T-helper 1 cell treated with Interleukin-12 subunit alpha and Interleukin-12 subunit beta and Interleukin-4 antibody, amounts not matched to agents 30 ng/mL and 1 ng/mL, for 36 hours (primary cell): Measurements from ENCODE around the gene SH2D3A. TPM values are rescaled to one million over a fixed set of nuclear protein-coding genes. Genes with fewer than 3 reads are reported as not detected.
"Not testable (repeated sequence)": the region's sequence is repeated elsewhere in the genome, so short reads cannot be mapped to it uniquely, and the experiment has no call there.

Experiments
- intact Hi-C: fragments of 100-400 bp; cut with micrococcal nuclease; formaldehyde crosslinking; loops from one replicate; pipeline ENCODE4 v1.15.1; 2024
- total RNA-seq: library from RNA; stranded (reverse); gene quantifications from 2 replicates; pipeline ENCODE4 v1.2.3, GENCODE V29; 2022

SH2D3A gene
- total RNA-seq, 1 donor from 2014 or later: 29.7 TPM

DNA sequence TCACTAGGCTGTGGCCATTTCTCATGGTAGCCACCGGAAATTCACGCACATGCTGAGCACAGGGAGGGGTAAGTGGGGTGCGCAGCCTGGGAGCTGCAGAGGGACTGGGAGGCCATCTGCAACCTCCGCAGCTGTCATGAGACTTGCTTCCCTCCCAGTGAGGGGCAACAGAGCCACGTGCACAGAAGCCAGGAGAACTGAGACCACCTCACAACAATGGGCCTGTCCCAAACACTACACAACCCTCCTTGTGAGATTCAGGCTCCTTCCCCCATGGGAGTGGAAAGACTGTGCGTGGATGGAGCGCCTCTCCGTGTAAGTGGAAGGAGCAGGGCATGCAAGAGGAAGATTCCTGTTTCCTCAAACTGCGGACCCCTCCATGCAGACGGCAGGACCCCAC is 55.6 kb downstream of the SH2D3A start:
- intact Hi-C loops: no loop called here

DNA sequence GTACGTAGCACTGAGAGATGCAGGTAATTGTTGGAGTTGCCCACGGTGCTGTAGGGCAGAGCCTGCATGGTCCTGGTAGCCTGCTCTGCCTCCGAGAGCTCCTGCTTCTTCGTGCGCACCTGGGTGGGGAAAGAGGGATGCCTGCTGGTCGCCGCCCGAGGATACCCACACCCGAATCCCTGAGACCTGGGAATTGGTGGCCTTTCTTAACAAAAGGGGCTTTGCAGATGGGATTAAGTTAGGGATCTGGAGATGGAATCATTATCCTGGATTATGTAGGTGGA is 56.2 kb downstream of the SH2D3A start:
- intact Hi-C loops: no loop called here

DNA sequence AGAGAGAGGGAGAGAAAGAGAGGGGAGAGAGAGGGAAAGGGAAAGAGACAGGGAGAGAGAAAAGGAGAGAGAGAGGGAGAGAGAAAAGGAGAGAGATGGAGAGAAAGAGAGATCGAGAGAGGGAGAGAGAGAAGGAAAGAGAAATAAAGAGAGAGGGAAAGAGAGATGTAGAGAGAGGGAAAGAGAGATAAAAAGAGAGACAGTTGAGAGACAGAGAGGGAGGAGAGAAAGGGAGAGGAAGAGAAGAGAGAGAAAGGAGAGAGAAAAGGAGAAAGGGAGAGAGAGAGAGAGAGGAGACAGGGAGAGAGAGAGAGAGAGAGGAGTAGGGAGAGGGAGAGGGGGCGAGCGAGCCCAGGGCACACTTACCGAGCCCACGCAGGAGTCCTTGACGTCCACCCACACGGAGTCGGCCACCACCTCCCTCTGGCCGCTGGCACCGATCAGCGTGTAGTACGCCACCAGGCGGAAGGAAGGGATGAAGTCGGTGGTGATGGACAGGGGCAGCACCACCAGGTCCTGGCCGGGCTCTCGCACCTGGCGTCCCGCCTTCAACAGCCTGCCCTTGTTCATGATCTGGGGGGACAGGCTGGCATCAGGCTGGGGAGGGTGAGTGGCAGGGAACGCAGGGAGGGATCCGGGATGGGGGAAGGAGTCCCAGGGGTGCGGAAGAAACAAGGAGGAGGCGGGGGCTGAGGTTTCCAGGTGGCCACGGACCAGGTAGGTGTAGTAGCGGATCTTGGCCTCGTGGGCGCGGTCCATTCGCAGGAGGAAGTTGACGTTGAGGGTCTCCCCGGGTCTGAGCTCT is 56.8 kb downstream of the SH2D3A start:
- intact Hi-C loops: no loop called here

DNA sequence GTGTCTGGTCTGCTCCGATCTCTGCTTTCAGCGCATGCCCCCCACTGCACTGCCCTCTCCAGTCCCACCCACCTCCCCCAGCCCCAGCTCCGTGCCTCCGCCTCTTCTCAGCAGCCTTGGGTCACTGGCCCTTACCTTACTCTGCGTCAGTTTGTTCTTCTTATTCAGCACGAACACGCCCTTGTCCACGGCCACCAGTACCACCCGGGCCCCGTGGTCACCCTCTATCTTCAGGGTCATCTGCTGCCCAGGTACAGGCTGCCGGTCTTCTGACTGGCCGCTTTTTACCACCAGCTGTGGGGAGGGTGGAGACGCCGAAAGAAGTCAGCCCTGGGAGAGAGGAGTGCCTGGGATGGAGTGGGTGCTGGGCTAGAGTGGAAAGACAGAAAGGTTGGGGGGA is 57.7 kb downstream of the SH2D3A start:
- intact Hi-C loops: no loop called here

DNA sequence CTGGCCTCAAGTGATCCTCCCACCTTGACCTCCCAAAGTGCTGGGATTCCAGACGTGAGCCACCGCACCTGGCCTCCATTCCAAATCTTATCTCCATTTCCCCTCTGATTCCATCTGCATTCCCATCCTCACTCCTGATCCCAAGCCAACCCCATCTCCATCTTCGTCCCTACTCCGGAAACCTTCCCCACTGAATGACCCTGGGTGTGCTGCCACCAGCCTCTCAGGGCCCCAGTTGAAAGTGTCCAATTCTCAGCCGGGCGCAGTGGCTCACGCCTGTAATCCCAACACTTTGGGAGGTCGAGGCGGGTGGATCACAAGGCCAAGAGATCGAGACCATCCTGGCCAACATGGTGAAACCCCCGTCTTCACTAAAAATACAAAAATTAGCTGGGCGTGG is 58.3 kb downstream of the SH2D3A start:
- intact Hi-C loops: not testable (repeated sequence)

DNA sequence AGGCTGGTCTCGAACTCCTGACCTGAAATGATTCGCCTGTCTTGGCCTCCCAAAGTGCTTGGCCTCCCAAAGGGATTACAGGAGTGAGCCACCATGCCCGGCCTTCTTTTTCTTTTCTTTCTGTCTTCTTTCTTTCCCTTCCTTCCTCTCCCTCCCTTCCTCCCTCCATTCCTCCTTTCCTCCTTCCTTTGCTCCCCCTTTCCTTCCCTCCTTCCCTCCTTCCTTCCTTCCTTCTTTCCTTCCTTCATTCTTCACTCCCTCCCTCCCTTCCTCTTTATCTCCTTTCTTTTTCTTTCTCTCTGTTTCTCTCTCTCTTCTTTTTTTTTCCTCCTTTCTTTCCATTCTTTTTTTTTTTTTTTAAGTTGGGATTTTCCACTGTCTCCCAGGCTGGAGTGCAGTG is 58.9 kb downstream of the SH2D3A start:
- intact Hi-C loops: no loop called here

DNA sequence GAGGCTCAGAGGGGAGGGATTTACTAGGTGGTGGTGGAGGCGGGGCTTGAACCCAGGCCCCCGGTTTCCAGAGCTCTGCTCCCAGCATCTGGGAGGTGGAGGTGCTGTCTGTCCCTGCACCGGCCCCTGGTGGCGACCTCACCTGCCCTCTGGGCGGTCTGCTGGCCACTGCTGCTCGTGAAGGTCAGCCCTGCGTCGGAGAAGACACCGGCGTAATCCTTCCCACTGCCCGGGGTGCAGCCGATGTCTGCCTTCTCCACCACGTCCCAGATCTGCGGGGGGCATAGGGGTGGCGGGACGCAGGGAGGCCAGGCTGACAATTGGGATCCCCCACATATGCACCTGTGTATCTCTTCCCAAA is 59.6 kb downstream of the SH2D3A start:
- intact Hi-C loops: no loop called here

DNA sequence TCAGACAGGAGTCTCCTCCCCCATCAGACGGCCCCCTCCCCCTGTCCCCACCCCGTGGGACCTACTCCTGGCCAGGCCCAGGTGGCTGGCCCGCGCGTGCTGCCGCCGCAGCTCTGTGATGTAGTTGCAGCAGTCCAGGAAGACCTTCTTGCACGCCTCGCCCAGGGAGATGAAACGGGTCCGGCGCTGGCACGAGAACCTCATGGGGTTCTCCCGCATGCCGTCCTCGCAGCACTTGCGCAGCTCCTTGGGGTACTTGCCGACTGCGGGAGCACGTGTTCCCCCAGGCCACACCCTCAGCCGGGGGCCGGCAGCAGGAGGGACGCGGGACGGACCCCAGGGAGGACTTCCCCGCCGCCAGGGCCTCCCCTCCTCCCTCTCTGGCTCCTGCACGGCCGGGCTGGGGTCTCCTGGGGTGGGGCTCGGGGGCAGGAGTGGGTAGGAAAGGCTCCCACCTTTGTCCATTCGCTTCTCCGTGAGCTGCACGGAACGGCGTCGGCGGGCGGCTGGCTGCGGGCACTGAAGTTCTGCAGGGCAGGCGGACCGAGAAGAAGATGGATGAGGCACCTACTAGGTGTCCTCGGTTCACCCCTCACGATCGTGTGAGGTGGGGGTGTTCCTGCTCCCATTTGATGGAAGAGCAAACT is 60.1 kb downstream of the SH2D3A start:
- intact Hi-C loops: no loop called here

DNA sequence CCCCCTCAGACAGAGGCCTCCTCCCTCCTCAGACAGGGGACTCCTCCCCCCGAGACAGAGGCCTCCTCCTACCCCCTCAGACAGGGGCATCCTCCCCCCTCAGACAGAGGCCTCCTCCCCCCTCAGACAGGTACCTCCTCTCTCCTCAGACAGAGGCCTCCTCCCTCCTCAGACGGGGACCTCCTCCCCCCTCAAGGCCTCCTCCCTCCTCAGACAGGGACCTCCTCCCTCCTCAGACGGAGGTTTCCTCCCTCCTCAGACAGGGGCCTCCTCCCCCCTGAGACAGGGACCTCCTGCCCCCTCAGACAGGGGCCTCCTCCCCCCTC is 60.6 kb downstream of the SH2D3A start:
- intact Hi-C loops: no loop called here

DNA sequence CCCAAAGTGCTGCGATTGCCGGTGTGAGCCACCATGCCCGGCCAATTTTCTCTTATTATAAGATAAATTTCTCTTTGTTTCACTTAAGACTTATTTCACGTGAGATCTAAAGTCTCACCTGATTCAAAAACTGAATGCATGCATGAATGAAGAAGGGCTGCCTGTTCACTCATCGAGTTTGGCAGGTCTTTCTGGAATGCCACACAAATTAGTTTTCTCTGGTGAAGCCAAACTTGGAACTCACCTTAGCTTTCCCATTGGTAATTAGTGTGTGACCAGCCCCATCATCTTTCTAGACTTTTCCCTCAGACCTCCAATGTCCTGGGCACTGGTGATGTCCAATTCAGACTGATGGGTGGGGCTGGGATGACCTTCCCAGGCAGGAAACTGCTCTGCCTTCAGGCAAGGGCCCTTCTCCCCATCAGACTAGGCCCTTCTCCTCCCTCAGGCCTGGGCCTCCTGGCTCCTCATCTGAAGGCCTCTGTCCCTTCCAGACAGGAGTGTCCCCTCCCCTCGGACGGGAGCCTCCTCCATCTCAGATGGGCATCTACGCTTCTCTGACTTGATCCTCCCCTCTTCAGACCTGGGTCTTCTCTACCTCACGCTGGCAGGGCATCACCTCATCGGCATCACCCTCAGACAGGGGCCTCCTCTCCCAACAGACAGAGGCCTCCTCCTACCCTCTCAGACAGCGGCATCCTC is 61.2 kb downstream of the SH2D3A start:
- intact Hi-C loops: no loop called here

Other genes with a start within 250 kb of the SH2D3A start
- 5.8 TPM in 2 replicates for gene TNFSF9, start 236.4 kb downstream of the SH2D3A start, total RNA-seq
- 73.7 and 75.9 TPM in 2 replicates for gene CD70, start 176.3 kb downstream of the SH2D3A start, total RNA-seq
- 25.8 and 28.0 TPM in 2 replicates for gene TNFSF14, start 97.3 kb downstream of the SH2D3A start, total RNA-seq
- gene C3, start 46.8 kb downstream of the SH2D3A start, total RNA-seq: 8.3 and 8.9 TPM in 2 replicates
- 100.0 and 105 TPM in 2 replicates for gene GPR108, start 29.9 kb downstream of the SH2D3A start, total RNA-seq
- gene TRIP10, start 27.8 kb downstream of the SH2D3A start, total RNA-seq: 24.5 and 26.6 TPM in 2 replicates
- gene VAV1, start 5.3 kb upstream of the SH2D3A start, total RNA-seq: 151 and 161 TPM in 2 replicates
- 15.0 and 15.2 TPM in 2 replicates for gene ADGRE1, start 120.1 kb upstream of the SH2D3A start, total RNA-seq